GM12864 (cell line): ENCODE data around the gene HOATZ.

Experiments used
- DNase-seq: peaks from one replicate; pipeline ENCODE4 v3.0.0-alpha.2; 2011; ENCODE audit warnings: low read depth
- H3K4me3 ChIP-seq: 2 replicates; pipeline ENCODE4 v1.5.1; 2011; ENCODE audit warnings: mild to moderate bottlenecking, low read depth, low read length, control low read depth
- TF ChIP-seq, protein P1 (sequence below): IDR thresholded peaks from 2 replicates; pipeline ENCODE4 v1.5.1; 2011; ENCODE audit warnings: low read depth, mild to moderate bottlenecking, moderate library complexity, low read length, control low read depth, inconsistent platforms; ENCODE audit errors: missing control alignments

Gene HOATZ

DNA sequence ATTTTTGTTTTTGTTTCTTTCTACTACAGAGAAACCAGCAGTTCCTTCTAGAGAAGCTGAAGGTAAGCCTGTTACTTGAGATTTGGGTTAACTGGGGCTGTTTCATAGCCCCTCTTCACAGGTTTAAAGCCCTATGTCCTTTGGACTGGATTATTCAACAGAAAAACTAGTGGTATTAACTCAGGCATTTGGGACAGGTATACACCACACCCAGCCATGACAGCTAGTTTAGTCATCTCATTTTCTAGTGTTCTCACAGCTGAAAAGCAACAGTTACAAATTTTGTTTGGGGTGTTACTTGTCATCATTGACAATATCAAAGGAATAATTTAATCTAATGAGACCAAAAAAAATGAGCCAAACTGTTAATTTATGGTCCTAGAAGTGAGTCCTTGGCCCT lies 40.0 kb downstream of the HOATZ start:
- no peak for DNase-seq
- TF ChIP-seq, protein P1, sequence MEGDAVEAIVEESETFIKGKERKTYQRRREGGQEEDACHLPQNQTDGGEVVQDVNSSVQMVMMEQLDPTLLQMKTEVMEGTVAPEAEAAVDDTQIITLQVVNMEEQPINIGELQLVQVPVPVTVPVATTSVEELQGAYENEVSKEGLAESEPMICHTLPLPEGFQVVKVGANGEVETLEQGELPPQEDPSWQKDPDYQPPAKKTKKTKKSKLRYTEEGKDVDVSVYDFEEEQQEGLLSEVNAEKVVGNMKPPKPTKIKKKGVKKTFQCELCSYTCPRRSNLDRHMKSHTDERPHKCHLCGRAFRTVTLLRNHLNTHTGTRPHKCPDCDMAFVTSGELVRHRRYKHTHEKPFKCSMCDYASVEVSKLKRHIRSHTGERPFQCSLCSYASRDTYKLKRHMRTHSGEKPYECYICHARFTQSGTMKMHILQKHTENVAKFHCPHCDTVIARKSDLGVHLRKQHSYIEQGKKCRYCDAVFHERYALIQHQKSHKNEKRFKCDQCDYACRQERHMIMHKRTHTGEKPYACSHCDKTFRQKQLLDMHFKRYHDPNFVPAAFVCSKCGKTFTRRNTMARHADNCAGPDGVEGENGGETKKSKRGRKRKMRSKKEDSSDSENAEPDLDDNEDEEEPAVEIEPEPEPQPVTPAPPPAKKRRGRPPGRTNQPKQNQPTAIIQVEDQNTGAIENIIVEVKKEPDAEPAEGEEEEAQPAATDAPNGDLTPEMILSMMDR, result no peak
- no peak overlapping the region for H3K4me3 ChIP-seq

DNA sequence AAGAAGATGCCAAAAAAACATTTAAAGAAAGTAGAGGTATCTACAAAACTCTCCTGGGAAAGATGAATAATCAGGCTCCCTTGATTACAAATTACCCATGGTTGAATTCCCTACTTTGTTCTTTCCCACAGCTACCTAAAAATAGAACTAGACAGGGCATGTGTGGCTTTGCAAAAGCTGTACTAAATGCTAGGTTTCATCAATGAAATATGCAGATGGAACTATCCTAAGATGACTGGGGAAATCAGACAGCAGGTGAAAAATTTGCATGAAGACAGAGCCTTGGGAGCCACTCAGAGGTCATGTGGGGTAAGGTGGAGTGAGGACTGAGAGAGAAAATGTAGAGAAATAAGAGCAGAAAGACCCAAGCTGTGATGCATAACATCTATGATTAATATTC lies 40.7 kb downstream of the HOATZ start:
- H3K4me3 ChIP-seq, result no peak overlapping the region
- no peak for DNase-seq
- TF ChIP-seq, protein P1, result no peak

DNA sequence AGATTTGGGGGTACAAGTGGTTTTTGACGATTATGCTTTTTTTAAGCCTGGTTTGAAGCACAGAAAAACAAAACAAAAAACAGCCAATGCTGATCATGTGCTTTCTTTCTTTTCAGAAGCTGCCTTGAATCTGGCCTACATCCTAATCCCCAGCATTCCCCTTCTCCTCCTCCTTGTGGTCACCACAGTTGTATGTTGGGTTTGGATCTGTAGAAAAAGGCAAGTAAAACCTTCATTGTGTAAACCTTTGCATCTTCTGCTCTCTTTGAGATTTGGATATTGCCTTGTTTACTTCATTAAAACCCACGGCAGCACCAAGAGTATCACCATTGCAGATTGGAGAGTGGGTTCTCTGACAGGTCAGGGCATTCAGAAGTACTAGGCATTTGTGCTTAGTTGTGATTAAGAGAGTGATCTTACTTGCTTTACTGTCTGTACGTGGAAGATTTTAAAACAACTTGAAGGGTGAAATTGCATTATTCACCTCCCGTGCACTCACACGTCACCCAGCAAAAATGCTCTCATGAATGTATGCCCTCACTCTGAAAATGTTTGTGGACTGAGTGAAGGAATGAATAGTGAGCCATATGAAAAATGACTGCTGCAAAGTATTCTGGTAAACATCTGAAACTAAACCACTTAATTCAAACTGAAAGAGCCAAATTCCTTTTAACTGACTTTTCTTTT lies 43.0 kb downstream of the HOATZ start:
- H3K4me3 ChIP-seq, result no peak overlapping the region
- TF ChIP-seq, protein P1, result no peak
- no peak for DNase-seq

DNA sequence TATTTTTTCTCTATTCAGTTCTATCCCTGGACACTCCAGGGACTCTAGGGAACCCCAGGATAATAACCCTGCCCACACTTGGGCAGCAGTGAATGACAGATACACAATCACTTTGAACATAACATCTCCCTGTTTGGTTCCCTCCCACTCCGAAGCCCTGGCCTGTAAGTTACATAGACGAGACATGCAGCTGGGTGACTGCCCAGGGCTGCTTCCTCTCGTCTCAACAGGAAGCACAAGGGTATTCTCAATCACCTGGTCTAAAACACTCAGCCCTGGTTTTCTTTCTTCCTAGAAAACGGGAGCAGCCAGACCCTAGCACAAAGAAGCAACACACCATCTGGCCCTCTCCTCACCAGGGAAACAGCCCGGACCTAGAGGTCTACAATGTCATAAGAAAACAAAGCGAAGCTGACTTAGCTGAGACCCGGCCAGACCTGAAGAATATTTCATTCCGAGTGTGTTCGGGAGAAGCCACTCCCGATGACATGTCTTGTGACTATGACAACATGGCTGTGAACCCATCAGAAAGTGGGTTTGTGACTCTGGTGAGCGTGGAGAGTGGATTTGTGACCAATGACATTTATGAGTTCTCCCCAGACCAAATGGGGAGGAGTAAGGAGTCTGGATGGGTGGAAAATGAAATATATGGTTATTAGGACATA lies 45.4 kb downstream of the HOATZ start:
- TF ChIP-seq, protein P1, result no peak
- H3K4me3 ChIP-seq, result no peak overlapping the region
- no peak for DNase-seq

DNA sequence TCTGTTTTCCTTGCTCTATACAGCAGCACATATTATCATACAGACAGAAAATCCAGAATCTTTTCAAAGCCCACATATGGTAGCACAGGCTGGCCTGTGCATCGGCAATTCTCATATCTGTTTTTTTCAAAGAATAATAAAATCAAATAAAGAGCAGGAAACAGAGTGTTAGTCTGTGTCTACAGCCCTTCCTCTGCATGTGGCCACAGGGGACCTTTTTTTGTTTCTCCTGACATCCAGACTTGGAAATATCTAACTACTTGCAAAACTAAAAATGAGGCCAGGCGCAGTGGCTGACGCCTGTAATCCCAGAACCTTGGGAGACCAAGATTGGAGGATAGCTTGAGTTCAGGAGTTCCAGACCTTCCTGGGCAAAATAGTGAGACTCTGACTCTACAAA lies 46.2 kb downstream of the HOATZ start:
- TF ChIP-seq, protein P1, result no peak
- no peak overlapping the region for H3K4me3 ChIP-seq
- DNase-seq, result no peak

DNA sequence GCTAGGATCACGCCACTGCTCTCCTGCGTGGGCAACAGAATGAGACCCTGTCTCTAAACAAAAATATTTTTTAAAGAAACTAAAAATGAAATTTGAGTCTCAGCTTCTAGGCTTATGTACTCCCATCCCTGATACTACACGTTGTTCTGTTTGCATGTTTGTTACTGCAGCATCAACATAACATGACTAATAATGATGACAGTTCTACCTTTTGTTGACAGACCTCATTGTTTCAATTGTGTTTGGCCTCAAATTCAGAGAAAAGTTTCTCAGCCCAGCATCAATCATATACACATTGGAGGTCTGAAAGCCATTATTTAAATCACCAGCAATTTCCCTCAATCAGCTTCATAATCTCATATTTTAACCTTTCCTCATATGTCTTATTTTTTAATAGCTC lies 46.7 kb downstream of the HOATZ start:
- TF ChIP-seq, protein P1, result no peak
- no peak for DNase-seq
- H3K4me3 ChIP-seq, result no peak overlapping the region

DNA sequence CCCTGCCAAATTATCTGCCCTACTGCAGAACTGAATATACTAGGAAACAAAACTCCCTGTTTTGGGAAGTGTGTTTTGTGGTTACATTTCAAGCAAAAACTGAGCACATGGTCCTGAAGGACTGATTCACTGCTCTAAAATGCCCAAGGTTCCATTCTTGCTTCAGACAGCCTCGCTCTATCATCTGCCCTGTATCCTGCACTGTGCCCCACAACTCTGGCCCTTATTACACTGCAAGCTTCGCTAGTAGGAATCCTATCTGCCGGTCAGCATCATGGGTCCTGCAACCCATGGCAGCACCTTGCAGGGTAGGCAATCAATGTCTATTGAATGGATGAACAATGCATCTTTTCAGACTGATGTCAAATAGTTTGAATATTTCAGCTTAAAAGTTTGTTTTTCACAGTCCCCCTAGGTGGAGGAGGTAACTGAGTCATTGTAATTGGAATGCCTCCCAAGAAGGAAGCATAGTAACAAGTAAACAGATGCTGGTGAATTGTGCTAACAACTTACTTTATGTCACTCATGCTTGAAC lies 47.3 kb downstream of the HOATZ start:
- DNase-seq, result no peak
- no peak overlapping the region for H3K4me3 ChIP-seq
- TF ChIP-seq, protein P1, result no peak
